ENCODE results near the gene PCMTD2. TPM values are rescaled to one million over a fixed set of nuclear protein-coding genes. Genes with fewer than 3 reads are reported as not detected.
"Not testable (repeated sequence)": the region's sequence is repeated elsewhere in the genome, so short reads cannot be mapped to it uniquely, and the experiment has no call there.

PCMTD2 gene
- total and polyA plus RNA-seq, 5 experiments from 2014 or later = 63.1 to 231 (median 80.2) TPM

- DNase-seq (no peak), ATAC-seq (no peak)
- Mint-ChIP-seq H3K27me3 (no peaks in the 10 kb centered on the region), H3K36me3 (peaks cover 0 to 76% (median 19%) of the 10 kb centered on the region in 3 donors), H3K4me1 (peaks cover 6 to 28% (median 25%) of the 10 kb centered on the region in 4 donors), H3K4me3 (no peak overlapping the region), H3K27ac (peak overlapping the region in 1 of 10 donors; percentile 61), H3K9me3 (no peaks in the 10 kb centered on the region)
- POLR2A ChIA-PET = no interaction called here
Measured at GRCh38 chr20:64273109-64273508, 17.6 kb downstream of the PCMTD2 start.

DNA sequence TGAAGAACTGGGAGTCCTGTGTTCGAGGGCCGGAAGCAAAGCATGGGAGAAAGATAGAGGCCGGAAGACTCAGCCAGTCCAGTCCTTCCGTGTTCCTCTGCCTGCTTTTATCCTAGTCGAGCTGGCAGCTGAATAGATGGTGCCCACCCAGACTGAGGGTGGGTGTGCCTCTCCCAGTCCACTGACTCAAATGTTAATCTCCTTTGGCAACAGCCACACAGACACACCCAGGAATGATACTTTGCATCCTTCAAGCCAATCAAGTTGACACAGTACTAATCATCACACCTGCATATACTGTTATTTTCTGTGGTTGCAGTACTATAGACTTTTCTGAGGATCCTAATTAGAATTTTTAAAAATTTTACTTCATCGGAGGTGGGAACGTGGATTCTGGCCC lies 21.3 kb downstream of the PCMTD2 start:
- H3K9me3 Mint-ChIP-seq = no peaks in the 10 kb centered on the region
- ATAC-seq (no peak), DNase-seq (no peak)
- POLR2A ChIA-PET = interaction anchor here (1.5 kb wide), 1 partner anchor 21 kb away, joined by 4 read pairs; no protein-coding TSS in a partner anchor
- H3K4me3 Mint-ChIP-seq = no peak overlapping the region
- H3K27ac Mint-ChIP-seq = no peak overlapping the region
- H3K36me3 Mint-ChIP-seq = peaks cover 0 to 47% (median 15%) of the 10 kb centered on the region in 3 donors
- peaks cover 4 to 20% (median 17%) of the 10 kb centered on the region in 4 donors for H3K4me1 Mint-ChIP-seq
- H3K27me3 Mint-ChIP-seq = no peaks in the 10 kb centered on the region

DNA sequence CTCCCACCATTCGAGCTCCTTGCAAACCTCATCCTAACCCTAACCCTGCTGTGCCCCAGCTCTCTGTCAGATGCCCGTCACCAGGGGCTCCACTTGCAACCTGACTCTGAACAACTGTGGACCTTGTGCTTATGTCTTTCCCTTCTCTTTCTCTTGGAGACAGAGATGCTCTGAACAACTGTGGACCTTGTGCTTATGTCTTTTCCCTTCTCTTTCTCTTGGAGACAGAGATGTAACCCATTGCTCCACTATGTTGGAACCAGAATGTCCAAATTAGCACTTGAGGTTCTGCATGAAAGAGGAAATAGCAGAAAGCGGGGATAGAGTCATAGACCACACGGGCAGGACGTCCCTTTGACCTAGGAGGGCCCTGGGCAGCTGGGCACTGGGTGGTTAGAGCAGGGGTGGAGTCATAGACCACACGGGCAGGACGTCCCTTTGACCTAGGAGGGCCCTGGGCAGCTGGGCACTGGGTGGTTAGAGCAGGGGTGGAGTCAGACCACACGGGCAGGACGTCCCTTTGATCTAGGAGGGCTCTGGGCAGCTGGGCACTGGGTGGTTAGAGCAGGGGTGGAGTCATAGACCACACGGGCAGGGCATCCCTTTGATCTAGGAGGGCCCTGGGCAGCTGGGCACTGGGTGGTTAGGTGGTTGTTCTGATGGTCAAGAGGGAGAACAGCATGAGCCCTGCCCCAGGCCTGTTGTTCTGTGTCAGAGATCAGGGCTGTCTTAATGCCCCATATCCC lies 22.2 kb downstream of the PCMTD2 start:
- peak overlapping the region in 1 of 10 donors; percentile 4 for H3K27ac Mint-ChIP-seq
- ATAC-seq = no peak
- POLR2A ChIA-PET = no interaction called here
- H3K27me3 Mint-ChIP-seq = no peaks in the 10 kb centered on the region
- peaks cover 0 to 41% (median 15%) of the 10 kb centered on the region in 3 donors for H3K36me3 Mint-ChIP-seq
- H3K4me1 Mint-ChIP-seq = peaks cover 3 to 25% (median 17%) of the 10 kb centered on the region in 4 donors
- H3K4me3 Mint-ChIP-seq = no peak overlapping the region
- no peak for DNase-seq
- H3K9me3 Mint-ChIP-seq = no peaks in the 10 kb centered on the region

- Mint-ChIP-seq H3K9me3 (no peaks in the 10 kb centered on the region), H3K27me3 (no peaks in the 10 kb centered on the region), H3K36me3 (peaks cover 0 to 35% (median 12%) of the 10 kb centered on the region in 3 donors), H3K27ac (no peak overlapping the region), H3K4me1 (peaks cover 3 to 23% (median 17%) of the 10 kb centered on the region in 4 donors), H3K4me3 (no peak overlapping the region)
- POLR2A ChIA-PET = no interaction called here
- DNase-seq (no peak), ATAC-seq (no peak)
Measured at GRCh38 chr20:64278317-64278681, 22.8 kb downstream of the PCMTD2 start.

GRCh38 chr20:64279826-64280459 lies 24.4 kb downstream of the PCMTD2 start:
- DNase-seq (no peak), ATAC-seq (peak in 1 of 2 donors; percentile 16)
- POLR2A ChIA-PET = interaction anchor here (1.5 kb wide), 1 partner anchor 52 kb away, joined by 3 read pairs; no protein-coding TSS in a partner anchor
- no peaks in the 10 kb centered on the region for H3K27me3 Mint-ChIP-seq
- no peaks in the 10 kb centered on the region for H3K9me3 Mint-ChIP-seq
- no peak overlapping the region for H3K4me3 Mint-ChIP-seq
- H3K27ac Mint-ChIP-seq = peak overlapping the region in 2 of 10 donors; percentile 25 to 50
- H3K36me3 Mint-ChIP-seq = peaks cover 0 to 21% (median 4%) of the 10 kb centered on the region in 3 donors
- peaks cover 2 to 26% (median 18%) of the 10 kb centered on the region in 4 donors for H3K4me1 Mint-ChIP-seq

- no peaks in the 10 kb centered on the region for H3K9me3 Mint-ChIP-seq
- ATAC-seq = no peak
- POLR2A ChIA-PET = interaction anchor here (1.5 kb wide), 1 partner anchor 52 kb away, joined by 3 read pairs; no protein-coding TSS in a partner anchor
- peak overlapping the region in 1 of 10 donors; percentile 50 for H3K27ac Mint-ChIP-seq
- no peak for DNase-seq
- H3K27me3 Mint-ChIP-seq = no peaks in the 10 kb centered on the region
- peaks cover 2 to 26% (median 18%) of the 10 kb centered on the region in 4 donors for H3K4me1 Mint-ChIP-seq
- no peak overlapping the region for H3K4me3 Mint-ChIP-seq
- H3K36me3 Mint-ChIP-seq = peaks cover 0 to 18% (median 4%) of the 10 kb centered on the region in 3 donors
Measured at GRCh38 chr20:64280460-64280843, 24.9 kb downstream of the PCMTD2 start.

DNA sequence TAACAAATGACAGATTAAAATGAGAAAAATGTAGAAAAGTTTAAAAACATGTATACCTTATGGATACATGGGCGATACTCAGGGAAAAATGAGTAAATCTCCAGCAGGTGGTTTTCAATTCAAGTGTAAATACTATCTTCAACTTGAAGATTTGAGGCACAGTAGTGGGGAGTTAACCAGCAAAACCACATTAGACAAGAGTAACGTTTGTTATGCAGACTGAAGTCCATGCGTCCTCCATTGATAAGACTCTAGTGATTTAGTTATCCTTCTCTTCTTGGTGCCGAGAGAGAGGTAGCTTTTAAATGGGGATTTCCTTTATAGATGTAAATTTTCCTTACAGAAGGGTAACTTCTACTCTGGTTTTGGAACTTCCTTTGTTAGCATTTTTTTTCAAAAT lies 28.1 kb downstream of the PCMTD2 start:
- H3K4me3 Mint-ChIP-seq = no peak overlapping the region
- POLR2A ChIA-PET = interaction anchor here (1.7 kb wide), 1 partner anchor 28 kb away, joined by 6 read pairs; the partner anchor contains the start of gene PCMTD2
- H3K27ac Mint-ChIP-seq = no peak overlapping the region
- no peaks in the 10 kb centered on the region for H3K9me3 Mint-ChIP-seq
- H3K36me3 Mint-ChIP-seq = no peaks in the 10 kb centered on the region
- no peak for DNase-seq
- ATAC-seq = no peak
- no peaks in the 10 kb centered on the region for H3K27me3 Mint-ChIP-seq
- peaks cover 2 to 26% (median 18%) of the 10 kb centered on the region in 4 donors for H3K4me1 Mint-ChIP-seq

GRCh38 chr20:64285579-64286446 lies 30.3 kb downstream of the PCMTD2 start:
- H3K36me3 Mint-ChIP-seq, H3K9me3 Mint-ChIP-seq, H3K4me3 Mint-ChIP-seq, POLR2A ChIA-PET, H3K27me3 Mint-ChIP-seq: not testable (repeated sequence)
- H3K27ac Mint-ChIP-seq = peak overlapping the region in 2 of 10 donors; percentile 15 to 53
- ATAC-seq (peak; percentile 56 to 87), DNase-seq (peak; percentile 48 to 80 (median 72))
- H3K4me1 Mint-ChIP-seq = peaks cover 0 to 14% (median 4%) of the 10 kb centered on the region in 4 donors

- DNase-seq (peak in 2 of 10 donors; percentile 19 to 26), ATAC-seq (peak; percentile 24 to 33)
- H3K27ac Mint-ChIP-seq, POLR2A ChIA-PET, H3K27me3 Mint-ChIP-seq, H3K9me3 Mint-ChIP-seq, H3K36me3 Mint-ChIP-seq, H3K4me3 Mint-ChIP-seq: not testable (repeated sequence)
- peaks cover 0 to 14% (median 3%) of the 10 kb centered on the region in 4 donors for H3K4me1 Mint-ChIP-seq
Measured at GRCh38 chr20:64286447-64287263, 31.1 kb downstream of the PCMTD2 start.

- ATAC-seq, DNase-seq, H3K27ac Mint-ChIP-seq, H3K27me3 Mint-ChIP-seq, H3K36me3 Mint-ChIP-seq, H3K9me3 Mint-ChIP-seq, H3K4me3 Mint-ChIP-seq, POLR2A ChIA-PET: not testable (repeated sequence)
- H3K4me1 Mint-ChIP-seq = peaks cover 0 to 10% (median 1%) of the 10 kb centered on the region in 4 donors
Measured at GRCh38 chr20:64287264-64287590, 31.7 kb downstream of the PCMTD2 start.

DNA sequence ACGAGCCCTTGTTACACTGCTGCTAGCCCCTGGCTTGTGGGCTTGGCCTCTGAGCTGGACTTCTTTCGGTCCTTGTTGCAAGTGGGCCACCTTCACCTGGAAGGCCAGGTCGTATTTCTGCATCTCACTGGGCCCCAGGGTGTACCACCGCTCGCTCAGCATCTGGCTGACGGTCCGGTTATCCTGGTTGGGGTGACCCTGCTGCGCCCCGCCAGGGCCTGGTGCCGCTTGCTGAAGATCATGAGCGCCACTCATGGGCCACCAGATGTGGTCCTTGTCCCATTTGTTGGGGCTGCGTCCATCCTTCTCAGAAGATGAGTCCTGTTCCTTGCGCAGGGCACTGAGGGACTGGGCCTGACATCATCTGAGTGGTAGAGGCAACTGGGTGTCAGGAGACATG lies 36.6 kb downstream of the PCMTD2 start:
- H3K27me3 Mint-ChIP-seq, POLR2A ChIA-PET, H3K9me3 Mint-ChIP-seq, H3K4me1 Mint-ChIP-seq, H3K27ac Mint-ChIP-seq, DNase-seq, H3K36me3 Mint-ChIP-seq, H3K4me3 Mint-ChIP-seq, ATAC-seq: not testable (repeated sequence)

DNA sequence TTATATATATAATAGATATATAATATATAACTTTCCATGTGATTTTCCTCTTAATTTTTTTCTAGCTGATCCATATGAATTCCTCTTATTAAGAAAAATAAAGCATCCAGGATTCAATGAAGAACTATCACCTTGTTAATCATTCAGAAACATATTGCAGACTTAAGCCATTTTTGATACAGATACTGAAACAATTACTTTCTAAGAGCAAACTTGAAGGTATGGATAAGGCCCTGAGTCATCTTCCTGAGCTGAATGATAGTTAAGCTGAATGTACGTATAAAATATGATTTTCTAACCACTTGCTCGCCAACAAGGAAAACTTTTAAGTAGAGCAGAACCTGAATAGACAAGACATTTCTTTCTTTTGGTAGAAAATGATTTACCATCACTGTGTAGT lies 47.5 kb downstream of the PCMTD2 start:
- ATAC-seq, DNase-seq, H3K27ac Mint-ChIP-seq, H3K36me3 Mint-ChIP-seq, H3K4me1 Mint-ChIP-seq, H3K9me3 Mint-ChIP-seq, POLR2A ChIA-PET, H3K27me3 Mint-ChIP-seq, H3K4me3 Mint-ChIP-seq: not testable (repeated sequence)

Measured in naive thymus-derived CD8-positive, alpha-beta T cell (primary cell).